ENCODE data around the gene GDAP2.
A peak's percentile ranks its signal among the peaks of the same experiment; 100 is the strongest.

Gene GDAP2

GRCh38 chr1:117826119-117826518 lies 103.3 kb downstream of the GDAP2 start:
- TF ChIP-seq CTCF (IDR thresholded peaks at IDR 0.05; ENCODE audit: unreplicated experiment in 3 of 3), result no peak
- H3K4me1 Mint-ChIP-seq, result peaks cover 38% of the 10 kb centered on the region
- peak overlapping the region in 2 of 3 experiments; percentile 12 to 81 for H3K27ac Mint-ChIP-seq
- H3K36me3 Mint-ChIP-seq (ENCODE audit: low read depth), result no peaks in the 10 kb centered on the region
- no peak overlapping the region for H3K4me3 Mint-ChIP-seq
- no peaks in the 10 kb centered on the region for H3K27me3 Mint-ChIP-seq (ENCODE audit: low read depth)
- H3K9me3 Mint-ChIP-seq, result peaks cover 6% of the 10 kb centered on the region

GRCh38 chr1:117825414-117825813 lies 104.0 kb downstream of the GDAP2 start:
- Mint-ChIP-seq H3K27me3 (ENCODE audit: low read depth) (no peaks in the 10 kb centered on the region), H3K9me3 (peaks cover 3% of the 10 kb centered on the region), H3K36me3 (ENCODE audit: low read depth) (no peaks in the 10 kb centered on the region), H3K4me1 (peaks cover 38% of the 10 kb centered on the region), H3K4me3 (no peak overlapping the region), H3K27ac (peak overlapping the region in 2 of 3 experiments; percentile 28 to 81)
- TF ChIP-seq CTCF (IDR thresholded peaks at IDR 0.05; ENCODE audit: unreplicated experiment in 3 of 3), result no peak

- TF ChIP-seq CTCF (IDR thresholded peaks at IDR 0.05; ENCODE audit: unreplicated experiment in 3 of 3), result no peak
- H3K36me3 Mint-ChIP-seq (ENCODE audit: low read depth), result no peaks in the 10 kb centered on the region
- no peak overlapping the region for H3K4me3 Mint-ChIP-seq
- peaks cover 1% of the 10 kb centered on the region for H3K9me3 Mint-ChIP-seq
- H3K27me3 Mint-ChIP-seq (ENCODE audit: low read depth), result no peaks in the 10 kb centered on the region
- peaks cover 38% of the 10 kb centered on the region for H3K4me1 Mint-ChIP-seq
- H3K27ac Mint-ChIP-seq, result no peak overlapping the region
Observed at GRCh38 chr1:117824616-117825015, 104.8 kb downstream of the GDAP2 start.

- no peaks in the 10 kb centered on the region for H3K36me3 Mint-ChIP-seq (ENCODE audit: low read depth)
- peaks cover 18% of the 10 kb centered on the region for H3K4me1 Mint-ChIP-seq
- H3K9me3 Mint-ChIP-seq, result peaks cover 2% of the 10 kb centered on the region
- no peak for TF ChIP-seq CTCF (IDR thresholded peaks at IDR 0.05; ENCODE audit: unreplicated experiment in 3 of 3)
- H3K27me3 Mint-ChIP-seq (ENCODE audit: low read depth), result no peaks in the 10 kb centered on the region
- no peak overlapping the region for H3K27ac Mint-ChIP-seq
- H3K4me3 Mint-ChIP-seq, result no peak overlapping the region
Observed at GRCh38 chr1:117821774-117822482, 107.5 kb downstream of the GDAP2 start.

GRCh38 chr1:117821382-117821755 lies 108.1 kb downstream of the GDAP2 start:
- TF ChIP-seq CTCF (IDR thresholded peaks at IDR 0.05; ENCODE audit: unreplicated experiment in 3 of 3), result no peak
- Mint-ChIP-seq H3K4me1 (peaks cover 13% of the 10 kb centered on the region), H3K4me3 (no peak overlapping the region), H3K36me3 (ENCODE audit: low read depth) (no peaks in the 10 kb centered on the region), H3K9me3 (peaks cover 2% of the 10 kb centered on the region), H3K27me3 (ENCODE audit: low read depth) (no peaks in the 10 kb centered on the region), H3K27ac (no peak overlapping the region)
